Spleen (tissue), 11 donors: ENCODE results near the gene AGMO. TPM values are rescaled to one million over a fixed set of nuclear protein-coding genes. Genes with fewer than 3 reads are reported as not detected.

ENCODE experiments used
- DNase-seq: peaks from one replicate; pipeline ENCODE4 v3.0.0-alpha.2; 2020
- H3K27ac ChIP-seq, 8 donors: fragments of 200-600 bp; sonication (generic) in 7 of 8; 1 replicate in 4 of 8; 2 replicates in 4 of 8; pipeline versions ENCODE4 v1.5.0 to v1.8.0; 2016 to 2021; ENCODE audit warnings: inconsistent platforms in 4 of 8, mild to moderate bottlenecking in 4 of 8, moderate library complexity in 1 of 8
- H3K27me3 ChIP-seq, 7 donors: fragments of 200-600 bp; sonication (generic) in 6 of 7; replicated peaks in 1 of 7; 1 replicate in 4 of 7; 2 replicates in 3 of 7; pipeline versions ENCODE4 v1.5.0 to v1.8.0; 2016 to 2021; ENCODE audit warnings: inconsistent platforms in 3 of 7, mild to moderate bottlenecking in 1 of 7
- H3K36me3 ChIP-seq, 6 donors: fragments of 200-600 bp; sonication (generic) in 5 of 6; 1 replicate in 4 of 6; 2 replicates in 2 of 6; pipeline versions ENCODE4 v1.5.0 to v1.8.0; 2016 to 2021; ENCODE audit warnings: inconsistent platforms in 2 of 6
- H3K4me1 ChIP-seq, 6 donors: fragments of 200-600 bp; sonication (generic) in 5 of 6; 1 replicate in 3 of 6; 2 replicates in 3 of 6; pipeline versions ENCODE4 v1.5.0 to v1.8.0; 2016 to 2021; ENCODE audit warnings: inconsistent platforms in 3 of 6
- H3K4me3 ChIP-seq, 8 donors: fragments of 200-600 bp; sonication (generic) in 7 of 8; 1 replicate in 4 of 8; 2 replicates in 4 of 8; pipeline versions ENCODE4 v1.5.0 to v1.8.0; 2016 to 2021; ENCODE audit warnings: inconsistent platforms in 4 of 8, mild to moderate bottlenecking in 4 of 8, moderate library complexity in 2 of 8
- H3K9me3 ChIP-seq, 8 donors: fragments of 200-600 bp; sonication (generic) in 7 of 8; 1 replicate in 4 of 8; 2 replicates in 4 of 8; pipeline versions ENCODE4 v1.5.0 to v1.8.0; 2016 to 2021; ENCODE audit warnings: inconsistent platforms in 4 of 8
- CTCF ChIP-seq, 11 experiments: fragments of 200-600 bp in 7 of 11; fragments of 450-650 bp in 4 of 11; sonication (generic) in 4 of 11; IDR thresholded peaks in 8 of 11; conservative IDR thresholded peaks in 3 of 11; 1 replicate in 7 of 11; 2 replicates in 4 of 11; pipeline versions ENCODE4 v1.4.0 to v1.8.0; 2016 to 2021; ENCODE audit warnings: antibody characterized with exemption in 11 of 11, inconsistent platforms in 4 of 11, mild to moderate bottlenecking in 1 of 11
- POLR2A ChIP-seq, 3 donors: fragments of 450-650 bp; IDR thresholded peaks; one replicate each; pipeline ENCODE4 v1.5.1; 2017; ENCODE audit warnings: antibody characterized with exemption in 3 of 3, mild to moderate bottlenecking in 1 of 3
- POLR2AphosphoS5 ChIP-seq, 3 donors: sonication (generic); formaldehyde crosslinking; IDR thresholded peaks; one replicate each; pipeline ENCODE4 v1.5.1; 2017; ENCODE audit warnings: antibody characterized with exemption in 3 of 3
- WGBS, 5 donors: extraction: QIAGEN DNeasy Blood & Tissue Kit in 3 of 5; methylation state at CpG; one replicate each; pipeline versions ENCODE4 v1.1.5 to v1.1.7; 2013 to 2018; 5-methylcytosine and 5-hydroxymethylcytosine counted together
- intact Hi-C: fragments of 100-400 bp; cut with DNase I; formaldehyde crosslinking; loops from one replicate; pipeline ENCODE4 v1.15.0; 2023; ENCODE audit warnings: low total_unique reads
- polyA plus RNA-seq, 3 donors: library from polyadenylated mRNA; stranded (reverse); fragments of 200-250 nt; gene quantifications; one replicate each; pipeline ENCODE4 v1.2.1, GENCODE V29; 2013
- total RNA-seq, 7 donors: library from RNA; depleted of rRNA in 3 of 7; stranded (reverse); fragments of >200 nt in 3 of 7; fragmentation: NEBNext Ultra II Directional in 4 of 7; extraction: Animal tissue kit (Norgen Biotek cat#: 25700) in 4 of 7; gene quantifications; one replicate each; pipeline versions ENCODE4 v1.1.0 to v1.2.1, GENCODE V29; 2016 to 2021
- donor health status: healthy with polysubstance abuse.
- donor health status: DM: no; HTN: no; CAD: no; lungs with moderate emphysema.
- donor health status: DM: no; HTN: no; CAD: no.
- donor health status: Bipolar disorder and iron deficiency.
- donor health status: healthy.
- donor health status: DM: no; HTN: no; CAD: no.
- donor health status: DM: yes; HTN: yes; CAD: no.

AGMO gene
- total and polyA plus RNA-seq, 10 donors, result 0.02 to 0.03 (median 0.03) TPM; not detected in 7

DNA sequence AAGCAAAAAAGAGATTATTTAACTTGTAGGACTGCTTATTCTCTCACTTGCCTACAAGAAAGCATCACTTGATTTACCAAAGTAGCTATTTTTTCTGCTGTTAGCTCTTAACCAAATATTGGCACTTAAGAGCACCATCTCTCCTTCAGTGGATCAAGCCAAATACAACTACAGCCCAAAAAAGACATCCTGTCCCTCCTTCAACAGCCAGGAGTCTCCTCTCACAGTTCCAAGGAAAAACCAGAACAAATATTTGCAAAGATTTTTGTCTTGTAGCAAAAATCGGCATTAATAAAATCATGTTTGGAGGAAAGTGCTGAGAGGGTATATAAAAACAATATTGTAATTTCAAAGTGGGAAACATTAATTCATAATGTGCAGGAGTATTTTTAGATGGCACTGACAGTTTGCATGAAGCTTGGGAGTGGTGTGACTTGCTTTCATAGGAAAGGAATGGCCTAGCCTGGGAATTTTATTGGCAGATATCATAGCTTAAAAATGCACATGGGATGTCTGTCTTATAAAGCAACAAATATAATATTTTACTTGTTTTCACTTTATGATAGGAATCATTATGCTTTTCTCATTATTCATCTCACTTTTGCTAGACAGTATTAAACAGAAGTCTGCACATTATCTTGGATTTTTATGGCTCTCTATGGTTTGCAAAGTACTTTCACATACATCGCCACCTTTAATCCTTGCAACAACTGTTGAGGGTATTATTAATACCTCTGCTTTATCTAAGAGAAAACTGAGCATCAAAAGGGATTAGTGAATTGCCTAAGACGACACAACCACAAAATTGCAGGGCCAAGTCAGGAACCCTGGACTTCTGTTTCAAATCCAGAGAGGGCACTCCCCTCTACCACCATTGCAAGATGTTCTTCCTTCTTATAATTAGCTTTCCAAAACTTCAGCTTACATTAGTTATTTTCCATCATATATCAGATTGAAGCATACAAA lies 103.5 kb downstream of the AGMO start:
- TF ChIP-seq POLR2AphosphoS5 (IDR thresholded peaks at IDR 0.05), result no peak
- no peak for TF ChIP-seq CTCF (IDR thresholded peaks at IDR 0.05 in 8 of 11, conservative IDR thresholded peaks at IDR 0.05 in 3 of 11)
- TF ChIP-seq POLR2A (IDR thresholded peaks at IDR 0.05), result no peak
- Histone ChIP-seq H3K27ac (no peak overlapping the region), H3K36me3 (no peaks in the 10 kb centered on the region), H3K9me3 (no peaks in the 10 kb centered on the region), H3K4me1 (no peaks in the 10 kb centered on the region), H3K4me3 (no peak overlapping the region), H3K27me3 (no peaks in the 10 kb centered on the region)
- no peak for DNase-seq
- WGBS, 5 donors, result 76 to 87% (median 81%) methylated on average over 3 of the region's 3 CpGs
- intact Hi-C loops, result no loop called here

- Histone ChIP-seq H3K27me3 (no peaks in the 10 kb centered on the region), H3K4me1 (no peaks in the 10 kb centered on the region), H3K27ac (no peak overlapping the region), H3K4me3 (no peak overlapping the region), H3K9me3 (peaks cover 0 to 5% (median 0%) of the 10 kb centered on the region in 8 donors), H3K36me3 (no peaks in the 10 kb centered on the region)
- no peak for TF ChIP-seq CTCF (IDR thresholded peaks at IDR 0.05 in 8 of 11, conservative IDR thresholded peaks at IDR 0.05 in 3 of 11)
- no peak for TF ChIP-seq POLR2AphosphoS5 (IDR thresholded peaks at IDR 0.05)
- DNase-seq, result no peak
- WGBS, 5 donors, result 86 to 92% (median 90%) methylated on average over 3 of the region's 3 CpGs
- intact Hi-C loops, result no loop called here
Observed at GRCh38 chr7:15452670-15453069, 109.1 kb downstream of the AGMO start.

DNA sequence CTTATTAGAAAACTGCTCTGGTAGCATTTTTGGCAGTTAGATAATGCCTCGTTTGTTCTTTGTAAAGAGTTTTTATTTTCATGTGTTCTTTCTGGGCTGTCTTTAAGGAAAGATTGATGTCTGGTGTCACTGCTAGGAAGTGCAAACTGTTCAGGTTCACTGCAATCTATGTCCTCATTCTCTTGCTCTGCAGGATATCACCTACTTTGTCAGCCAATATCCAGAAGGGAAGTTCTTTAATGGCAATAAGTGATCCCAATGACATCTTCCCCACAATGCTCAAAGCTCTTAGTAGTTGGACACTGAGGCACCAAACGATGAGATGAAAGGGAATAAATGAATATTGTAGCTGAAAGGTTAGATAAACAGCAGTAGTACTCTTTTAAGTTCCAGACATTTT lies 115.1 kb downstream of the AGMO start:
- no peak overlapping the region for H3K27ac ChIP-seq
- no peaks in the 10 kb centered on the region for H3K27me3 ChIP-seq
- TF ChIP-seq POLR2AphosphoS5 (IDR thresholded peaks at IDR 0.05) (no peak), POLR2A (IDR thresholded peaks at IDR 0.05) (no peak), CTCF (IDR thresholded peaks at IDR 0.05 in 8 of 11, conservative IDR thresholded peaks at IDR 0.05 in 3 of 11) (no peak)
- WGBS, 5 donors, result 31 to 62% (median 45%) methylated on average over 2 of the region's 2 CpGs
- H3K9me3 ChIP-seq, result peaks cover 0 to 15% (median 0%) of the 10 kb centered on the region in 8 donors
- no peak for DNase-seq
- intact Hi-C loops, result no loop called here
- H3K36me3 ChIP-seq, result no peaks in the 10 kb centered on the region
- no peaks in the 10 kb centered on the region for H3K4me1 ChIP-seq
- H3K4me3 ChIP-seq, result no peak overlapping the region

GRCh38 chr7:15446280-15446679 lies 115.5 kb downstream of the AGMO start:
- WGBS, 5 donors, result 0 to 37% (median 0%) methylated on average over 1 of the region's 1 CpG
- Histone ChIP-seq H3K4me3 (no peak overlapping the region), H3K27me3 (no peaks in the 10 kb centered on the region), H3K36me3 (no peaks in the 10 kb centered on the region), H3K9me3 (peaks cover 0 to 15% (median 0%) of the 10 kb centered on the region in 8 donors), H3K4me1 (no peaks in the 10 kb centered on the region), H3K27ac (no peak overlapping the region)
- no peak for DNase-seq
- intact Hi-C loops, result no loop called here
- no peak for TF ChIP-seq POLR2AphosphoS5 (IDR thresholded peaks at IDR 0.05)
- no peak for TF ChIP-seq CTCF (IDR thresholded peaks at IDR 0.05 in 8 of 11, conservative IDR thresholded peaks at IDR 0.05 in 3 of 11)
- TF ChIP-seq POLR2A (IDR thresholded peaks at IDR 0.05), result no peak
